ENCODE data around the gene SLCO4A1.
A peak's percentile ranks its signal among the peaks of the same experiment; 100 is the strongest.

The SLCO4A1 gene

GRCh38 chr20:62688083-62688482, 45.8 kb downstream of the SLCO4A1 start:
- no peak for DNase-seq

GRCh38 chr20:62688855-62689460, 46.7 kb downstream of the SLCO4A1 start:
- peak; percentile 73 for DNase-seq

GRCh38 chr20:62689861-62690260, 47.6 kb downstream of the SLCO4A1 start:
- no peak for DNase-seq

- DNase-seq, result no peak
Observed at GRCh38 chr20:62690261-62690820, 48.0 kb downstream of the SLCO4A1 start.

- DNase-seq, result no peak
Observed at GRCh38 chr20:62691487-62691886, 49.2 kb downstream of the SLCO4A1 start.

GRCh38 chr20:62692176-62692575, 49.9 kb downstream of the SLCO4A1 start:
- DNase-seq, result no peak

GRCh38 chr20:62692801-62693523, 50.7 kb downstream of the SLCO4A1 start:
- DNase-seq, result no peak

- no peak for DNase-seq
Observed at GRCh38 chr20:62693524-62693922, 51.2 kb downstream of the SLCO4A1 start.

- DNase-seq, result no peak
Observed at GRCh38 chr20:62694106-62694505, 51.8 kb downstream of the SLCO4A1 start.

GRCh38 chr20:62694868-62695267, 52.6 kb downstream of the SLCO4A1 start:
- no peak for DNase-seq

GRCh38 chr20:62695448-62696414, 53.4 kb downstream of the SLCO4A1 start:
- DNase-seq, result no peak

- DNase-seq, result no peak
Observed at GRCh38 chr20:62696434-62696957, 54.2 kb downstream of the SLCO4A1 start.

GRCh38 chr20:62696989-62697388, 54.7 kb downstream of the SLCO4A1 start:
- DNase-seq, result no peak

- DNase-seq, result peak; percentile 69
Observed at GRCh38 chr20:62697468-62697912, 55.2 kb downstream of the SLCO4A1 start.

GRCh38 chr20:62698231-62698630, 55.9 kb downstream of the SLCO4A1 start:
- no peak for DNase-seq

- peak; percentile 2 for DNase-seq
Observed at GRCh38 chr20:62699296-62699695, 57.0 kb downstream of the SLCO4A1 start.

- DNase-seq, result peak; percentile 6
Observed at GRCh38 chr20:62699741-62700140, 57.4 kb downstream of the SLCO4A1 start.

- DNase-seq, result peak; percentile 6
Observed at GRCh38 chr20:62700261-62700930, 58.1 kb downstream of the SLCO4A1 start.

GRCh38 chr20:62701161-62702012, 59.1 kb downstream of the SLCO4A1 start:
- DNase-seq, result peak; percentile 16

GRCh38 chr20:62702013-62702300, 59.7 kb downstream of the SLCO4A1 start:
- DNase-seq, result peak; percentile 8
